ENCODE measurements around the gene BPNT1.
A peak's percentile ranks its signal among the peaks of the same experiment; 100 is the strongest.

BPNT1 gene, protein sequence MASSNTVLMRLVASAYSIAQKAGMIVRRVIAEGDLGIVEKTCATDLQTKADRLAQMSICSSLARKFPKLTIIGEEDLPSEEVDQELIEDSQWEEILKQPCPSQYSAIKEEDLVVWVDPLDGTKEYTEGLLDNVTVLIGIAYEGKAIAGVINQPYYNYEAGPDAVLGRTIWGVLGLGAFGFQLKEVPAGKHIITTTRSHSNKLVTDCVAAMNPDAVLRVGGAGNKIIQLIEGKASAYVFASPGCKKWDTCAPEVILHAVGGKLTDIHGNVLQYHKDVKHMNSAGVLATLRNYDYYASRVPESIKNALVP

DNA sequence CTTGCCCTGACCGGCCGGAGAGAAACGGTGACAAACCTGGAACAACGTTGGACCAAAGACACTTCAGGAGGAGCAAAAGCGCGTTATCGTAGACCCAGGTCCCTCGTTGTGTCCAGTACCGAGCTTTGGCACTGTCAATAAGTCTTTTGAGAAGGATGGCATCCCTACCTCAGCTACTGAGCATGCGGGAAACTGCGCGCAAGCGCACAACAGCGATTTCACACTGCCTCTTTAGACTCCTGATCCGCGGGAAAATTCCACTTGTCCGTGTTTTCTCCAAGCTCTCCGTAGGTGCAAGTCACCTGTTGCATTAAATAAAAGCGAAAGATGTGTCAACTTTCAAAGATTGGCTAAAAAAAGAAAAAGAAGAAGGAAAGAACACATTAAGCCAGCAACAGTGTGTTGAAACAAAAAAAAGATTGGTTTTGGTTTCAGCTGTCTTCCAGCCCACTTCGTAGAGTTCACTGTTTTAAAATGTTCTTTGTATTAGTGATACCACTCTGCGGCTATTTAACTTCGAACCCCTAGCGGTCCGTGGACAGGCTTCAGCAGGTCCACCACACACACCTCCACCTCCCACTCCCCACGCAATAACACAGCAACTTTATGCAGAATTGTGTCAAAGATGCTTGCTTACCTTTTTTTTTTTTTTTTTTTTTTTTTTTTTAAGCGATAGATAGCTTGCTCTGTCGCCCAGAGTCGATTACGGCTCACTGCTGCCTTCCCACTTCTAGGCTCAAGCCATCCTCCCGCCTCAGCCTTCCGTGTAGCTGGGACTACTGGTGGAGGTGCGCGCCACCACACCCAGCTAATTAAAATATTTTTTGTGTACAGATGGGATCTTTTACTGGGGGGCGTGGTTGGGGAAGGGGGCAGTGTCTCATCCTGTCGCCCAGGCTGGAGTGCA, at the start of gene BPNT1:
TSS of gene BPNT1 (minus strand) at position 139 of the 907 bp plus-strand sequence. CDS start 9,942 bp downstream, outside the sequence.
- H2AFZ ChIP-seq (ENCODE audit: low read length), result peak within 1 kb of the TSS; percentile 90
- H3K36me3 ChIP-seq (ENCODE audit: insufficient read depth, low read length), result no peaks in the 10 kb centered on the region
- H3K27me3 ChIP-seq (ENCODE audit: insufficient read depth, low read length, poor library complexity, severe bottlenecking), result no peaks in the 10 kb centered on the region
- H3K4me3 ChIP-seq (ENCODE audit: low read length, poor library complexity, severe bottlenecking), result peak within 1 kb of the TSS; percentile 84
- H3K9ac ChIP-seq (ENCODE audit: low read depth, low read length, poor library complexity, severe bottlenecking), result peak within 1 kb of the TSS; percentile 82
- TF ChIP-seq EZH2phosphoT487 (IDR thresholded peaks at IDR 0.05; ENCODE audit: borderline replicate concordance), result no peak
- TF ChIP-seq, protein P1, sequence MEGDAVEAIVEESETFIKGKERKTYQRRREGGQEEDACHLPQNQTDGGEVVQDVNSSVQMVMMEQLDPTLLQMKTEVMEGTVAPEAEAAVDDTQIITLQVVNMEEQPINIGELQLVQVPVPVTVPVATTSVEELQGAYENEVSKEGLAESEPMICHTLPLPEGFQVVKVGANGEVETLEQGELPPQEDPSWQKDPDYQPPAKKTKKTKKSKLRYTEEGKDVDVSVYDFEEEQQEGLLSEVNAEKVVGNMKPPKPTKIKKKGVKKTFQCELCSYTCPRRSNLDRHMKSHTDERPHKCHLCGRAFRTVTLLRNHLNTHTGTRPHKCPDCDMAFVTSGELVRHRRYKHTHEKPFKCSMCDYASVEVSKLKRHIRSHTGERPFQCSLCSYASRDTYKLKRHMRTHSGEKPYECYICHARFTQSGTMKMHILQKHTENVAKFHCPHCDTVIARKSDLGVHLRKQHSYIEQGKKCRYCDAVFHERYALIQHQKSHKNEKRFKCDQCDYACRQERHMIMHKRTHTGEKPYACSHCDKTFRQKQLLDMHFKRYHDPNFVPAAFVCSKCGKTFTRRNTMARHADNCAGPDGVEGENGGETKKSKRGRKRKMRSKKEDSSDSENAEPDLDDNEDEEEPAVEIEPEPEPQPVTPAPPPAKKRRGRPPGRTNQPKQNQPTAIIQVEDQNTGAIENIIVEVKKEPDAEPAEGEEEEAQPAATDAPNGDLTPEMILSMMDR (conservative IDR thresholded peaks at IDR 0.05; ENCODE audit: low read length), result peak; percentile 31; the same call in 1 of the 2 replicates
- peaks cover 12% of the 10 kb centered on the region for H3K4me1 ChIP-seq (ENCODE audit: insufficient read depth, low read length, poor library complexity, severe bottlenecking)
- H4K20me1 ChIP-seq (ENCODE audit: insufficient read depth, low read length, poor library complexity, severe bottlenecking), result peaks cover 6% of the 10 kb centered on the region
- no peaks in the 10 kb centered on the region for H3K9me3 ChIP-seq (ENCODE audit: insufficient read depth, low read depth, low read length)
- H3K79me2 ChIP-seq (ENCODE audit: insufficient read depth, low read length), result peaks cover 24% of the 10 kb centered on the region
- H3K4me2 ChIP-seq (ENCODE audit: low read depth, low read length, poor library complexity, severe bottlenecking), result peak within 1 kb of the TSS; percentile 78
- no peaks in the 10 kb centered on the region; the same call in 1 of the 2 replicates for H3F3A ChIP-seq (ENCODE audit: low read depth)
- no peaks in the 10 kb centered on the region for H3K9me2 ChIP-seq (replicated peaks; ENCODE audit: low read depth, low read length)

DNA sequence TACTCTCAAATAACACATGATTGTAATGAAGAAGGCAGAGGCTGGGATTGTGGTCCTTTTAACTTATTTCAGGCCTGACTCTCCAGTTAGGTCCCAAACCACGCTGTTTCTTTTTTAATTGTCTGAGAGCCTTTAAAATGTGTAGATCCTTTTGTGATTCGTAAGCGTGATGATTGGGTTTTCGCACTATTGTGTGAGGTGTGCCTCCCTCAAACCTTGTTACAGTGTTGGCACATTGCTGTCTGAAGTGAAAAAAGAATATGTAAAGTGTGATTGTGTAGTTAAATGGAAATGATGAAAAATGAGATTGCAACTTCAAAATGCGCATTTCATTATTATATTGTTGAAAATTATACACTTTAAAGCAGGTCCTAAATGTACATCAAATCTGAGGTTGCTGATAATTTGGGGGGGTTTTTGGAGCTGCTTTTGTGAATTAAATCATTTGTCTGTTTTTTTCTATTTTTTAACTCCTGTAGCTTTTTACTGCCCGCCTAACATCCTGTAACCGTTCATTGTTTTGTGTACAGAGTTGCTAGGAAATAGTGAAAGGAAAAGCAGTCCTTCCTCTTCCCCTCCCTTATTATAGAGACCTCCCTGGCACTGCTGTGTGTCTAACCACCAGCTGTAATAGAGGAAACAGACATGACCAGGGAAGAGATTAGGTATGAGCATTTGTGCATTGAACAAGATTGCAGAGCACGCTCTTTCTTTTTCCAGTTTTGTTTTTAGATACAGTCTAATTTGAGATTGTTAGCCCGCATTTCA, 47.6 kb upstream of the BPNT1 start:
- Histone ChIP-seq H3K4me2 (ENCODE audit: low read depth, low read length, poor library complexity, severe bottlenecking) (peak overlapping the region; percentile 59), H3K9me3 (ENCODE audit: insufficient read depth, low read depth, low read length) (no peaks in the 10 kb centered on the region), H3K4me1 (ENCODE audit: insufficient read depth, low read length, poor library complexity, severe bottlenecking) (peaks cover 14% of the 10 kb centered on the region), H3F3A (ENCODE audit: low read depth) (no peaks in the 10 kb centered on the region), H3K9me2 (replicated peaks; ENCODE audit: low read depth, low read length) (no peaks in the 10 kb centered on the region), H3K9ac (ENCODE audit: low read depth, low read length, poor library complexity, severe bottlenecking) (peak overlapping the region; percentile 22), H4K20me1 (ENCODE audit: insufficient read depth, low read length, poor library complexity, severe bottlenecking) (no peaks in the 10 kb centered on the region), H3K36me3 (ENCODE audit: insufficient read depth, low read length) (peaks cover 66% of the 10 kb centered on the region), H3K27me3 (ENCODE audit: insufficient read depth, low read length, poor library complexity, severe bottlenecking) (no peaks in the 10 kb centered on the region), H3K4me3 (ENCODE audit: low read length, poor library complexity, severe bottlenecking) (peak overlapping the region; percentile 37), H3K79me2 (ENCODE audit: insufficient read depth, low read length) (no peaks in the 10 kb centered on the region), H2AFZ (ENCODE audit: low read length) (no peak overlapping the region)
- TF ChIP-seq EZH2phosphoT487 (IDR thresholded peaks at IDR 0.05; ENCODE audit: borderline replicate concordance), result no peak
- TF ChIP-seq, protein P1 (conservative IDR thresholded peaks at IDR 0.05; ENCODE audit: low read length), result no peak

DNA sequence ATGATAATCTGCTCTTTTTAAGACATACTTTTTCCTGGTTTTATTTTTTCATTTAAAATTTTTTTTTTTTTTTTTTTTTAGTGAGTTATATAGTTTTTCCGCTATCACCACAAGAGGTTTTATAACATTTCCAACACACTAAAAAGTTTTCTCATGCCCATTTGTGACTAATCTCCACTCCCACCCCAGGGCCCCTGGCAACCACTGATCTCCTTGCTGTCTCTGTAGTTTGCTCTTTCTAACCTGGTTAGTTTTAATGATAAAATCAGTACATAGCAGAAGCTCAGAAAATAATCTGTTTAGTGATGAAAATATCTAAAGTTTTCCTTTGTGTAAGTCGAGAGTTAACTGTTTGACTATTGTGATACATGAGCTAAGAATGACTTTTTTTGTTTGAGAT, 46.2 kb upstream of the BPNT1 start:
- no peaks in the 10 kb centered on the region for H3K9me3 ChIP-seq (ENCODE audit: insufficient read depth, low read depth, low read length)
- H2AFZ ChIP-seq (ENCODE audit: low read length), result no peak overlapping the region
- H3F3A ChIP-seq (ENCODE audit: low read depth), result no peaks in the 10 kb centered on the region
- H3K27me3 ChIP-seq (ENCODE audit: insufficient read depth, low read length, poor library complexity, severe bottlenecking), result no peaks in the 10 kb centered on the region
- peaks cover 14% of the 10 kb centered on the region for H3K4me1 ChIP-seq (ENCODE audit: insufficient read depth, low read length, poor library complexity, severe bottlenecking)
- no peak for TF ChIP-seq EZH2phosphoT487 (IDR thresholded peaks at IDR 0.05; ENCODE audit: borderline replicate concordance)
- TF ChIP-seq, protein P1 (conservative IDR thresholded peaks at IDR 0.05; ENCODE audit: low read length), result no peak
- peaks cover 53% of the 10 kb centered on the region; the same call in 1 of the 2 replicates for H3K36me3 ChIP-seq (ENCODE audit: insufficient read depth, low read length)
- H3K9ac ChIP-seq (ENCODE audit: low read depth, low read length, poor library complexity, severe bottlenecking), result no peak overlapping the region
- H3K4me2 ChIP-seq (ENCODE audit: low read depth, low read length, poor library complexity, severe bottlenecking), result no peak overlapping the region
- no peaks in the 10 kb centered on the region for H4K20me1 ChIP-seq (ENCODE audit: insufficient read depth, low read length, poor library complexity, severe bottlenecking)
- no peak overlapping the region for H3K4me3 ChIP-seq (ENCODE audit: low read length, poor library complexity, severe bottlenecking)
- no peaks in the 10 kb centered on the region for H3K79me2 ChIP-seq (ENCODE audit: insufficient read depth, low read length)
- no peaks in the 10 kb centered on the region for H3K9me2 ChIP-seq (replicated peaks; ENCODE audit: low read depth, low read length)
